WERI-Rb-1 (cell line): ENCODE measurements around the gene PSMB2.

Experiments
- DNase-seq: peaks from one replicate; pipeline ENCODE4 v3.0.0-alpha.2; 2020
- H3K27ac ChIP-seq: fragments of 250-450 bp; sonication (Bioruptor Pico); 2 replicates; pipeline ENCODE4 v1.5.1; 2020; ENCODE audit warnings: mild to moderate bottlenecking, moderate library complexity
- H3K27me3 ChIP-seq: fragments of 250-450 bp; sonication (Bioruptor Pico); 2 replicates; pipeline ENCODE4 v1.5.1; 2021; ENCODE audit warnings: mild to moderate bottlenecking, low read depth, moderate library complexity; ENCODE audit not compliant: insufficient read depth, severe bottlenecking
- H3K36me3 ChIP-seq: fragments of 250-450 bp; sonication (Bioruptor Pico); 2 replicates; pipeline ENCODE4 v1.5.1; 2020; ENCODE audit warnings: mild to moderate bottlenecking, moderate library complexity
- H3K4me3 ChIP-seq: 2 replicates; pipeline ENCODE4 v1.5.1; 2011; ENCODE audit warnings: low read depth, mild to moderate bottlenecking, control low read depth, low read length
- H3K9me3 ChIP-seq: fragments of 250-450 bp; sonication (Bioruptor Pico); 2 replicates; pipeline ENCODE4 v1.5.1; 2021; ENCODE audit warnings: mild to moderate bottlenecking, moderate library complexity; ENCODE audit not compliant: severe bottlenecking
- TF ChIP-seq, protein P1 (sequence below): IDR thresholded peaks from 2 replicates; pipeline ENCODE4 v1.5.1; 2011; ENCODE audit warnings: low read depth, mild to moderate bottlenecking, control low read depth, inconsistent platforms, low read length

The PSMB2 gene

DNA sequence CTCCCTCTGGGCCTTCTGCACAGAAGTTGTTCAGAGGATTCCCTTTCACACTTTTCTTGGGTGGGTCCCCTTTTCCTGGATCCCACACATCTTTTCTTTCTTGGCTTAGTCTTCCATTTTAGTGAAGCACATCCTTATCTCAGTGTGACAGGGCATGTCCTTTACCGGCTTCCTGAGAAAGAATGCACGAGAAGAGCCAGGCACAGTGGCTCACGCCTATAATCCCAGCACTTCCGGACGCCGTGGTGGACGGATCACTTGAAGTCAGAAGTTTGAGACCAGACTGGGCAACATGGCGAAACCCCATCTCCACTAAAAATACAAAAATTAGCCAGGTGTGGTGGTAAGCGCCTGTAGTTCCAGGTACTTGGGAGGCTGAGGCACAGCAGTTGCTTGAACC lies 22.1 kb upstream of the PSMB2 start:
- H3K36me3 ChIP-seq = no peaks in the 10 kb centered on the region
- H3K27me3 ChIP-seq = no peaks in the 10 kb centered on the region
- no peak overlapping the region for H3K4me3 ChIP-seq
- TF ChIP-seq, protein P1, sequence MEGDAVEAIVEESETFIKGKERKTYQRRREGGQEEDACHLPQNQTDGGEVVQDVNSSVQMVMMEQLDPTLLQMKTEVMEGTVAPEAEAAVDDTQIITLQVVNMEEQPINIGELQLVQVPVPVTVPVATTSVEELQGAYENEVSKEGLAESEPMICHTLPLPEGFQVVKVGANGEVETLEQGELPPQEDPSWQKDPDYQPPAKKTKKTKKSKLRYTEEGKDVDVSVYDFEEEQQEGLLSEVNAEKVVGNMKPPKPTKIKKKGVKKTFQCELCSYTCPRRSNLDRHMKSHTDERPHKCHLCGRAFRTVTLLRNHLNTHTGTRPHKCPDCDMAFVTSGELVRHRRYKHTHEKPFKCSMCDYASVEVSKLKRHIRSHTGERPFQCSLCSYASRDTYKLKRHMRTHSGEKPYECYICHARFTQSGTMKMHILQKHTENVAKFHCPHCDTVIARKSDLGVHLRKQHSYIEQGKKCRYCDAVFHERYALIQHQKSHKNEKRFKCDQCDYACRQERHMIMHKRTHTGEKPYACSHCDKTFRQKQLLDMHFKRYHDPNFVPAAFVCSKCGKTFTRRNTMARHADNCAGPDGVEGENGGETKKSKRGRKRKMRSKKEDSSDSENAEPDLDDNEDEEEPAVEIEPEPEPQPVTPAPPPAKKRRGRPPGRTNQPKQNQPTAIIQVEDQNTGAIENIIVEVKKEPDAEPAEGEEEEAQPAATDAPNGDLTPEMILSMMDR = no peak
- H3K27ac ChIP-seq = no peak overlapping the region
- DNase-seq = no peak
- no peaks in the 10 kb centered on the region for H3K9me3 ChIP-seq

DNA sequence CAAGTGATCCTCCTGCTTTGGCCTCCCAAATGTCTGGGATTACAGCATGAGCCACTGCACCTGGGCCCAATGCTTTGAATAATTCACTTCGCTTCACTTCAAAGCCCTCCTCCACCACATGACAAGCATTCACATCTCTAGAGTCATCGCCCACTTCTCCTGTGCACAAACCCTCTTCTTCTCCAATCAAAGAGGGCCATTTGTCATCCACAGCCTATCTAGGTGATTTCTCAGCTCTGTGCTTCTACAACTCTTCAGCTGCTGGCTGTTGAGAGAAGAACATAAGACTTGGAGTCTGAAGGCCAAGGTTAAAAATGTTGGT lies 20.1 kb upstream of the PSMB2 start:
- Histone ChIP-seq H3K36me3 (no peaks in the 10 kb centered on the region), H3K27me3 (no peaks in the 10 kb centered on the region), H3K4me3 (no peak overlapping the region), H3K27ac (no peak overlapping the region), H3K9me3 (no peaks in the 10 kb centered on the region)
- no peak for DNase-seq
- TF ChIP-seq, protein P1 = no peak

DNA sequence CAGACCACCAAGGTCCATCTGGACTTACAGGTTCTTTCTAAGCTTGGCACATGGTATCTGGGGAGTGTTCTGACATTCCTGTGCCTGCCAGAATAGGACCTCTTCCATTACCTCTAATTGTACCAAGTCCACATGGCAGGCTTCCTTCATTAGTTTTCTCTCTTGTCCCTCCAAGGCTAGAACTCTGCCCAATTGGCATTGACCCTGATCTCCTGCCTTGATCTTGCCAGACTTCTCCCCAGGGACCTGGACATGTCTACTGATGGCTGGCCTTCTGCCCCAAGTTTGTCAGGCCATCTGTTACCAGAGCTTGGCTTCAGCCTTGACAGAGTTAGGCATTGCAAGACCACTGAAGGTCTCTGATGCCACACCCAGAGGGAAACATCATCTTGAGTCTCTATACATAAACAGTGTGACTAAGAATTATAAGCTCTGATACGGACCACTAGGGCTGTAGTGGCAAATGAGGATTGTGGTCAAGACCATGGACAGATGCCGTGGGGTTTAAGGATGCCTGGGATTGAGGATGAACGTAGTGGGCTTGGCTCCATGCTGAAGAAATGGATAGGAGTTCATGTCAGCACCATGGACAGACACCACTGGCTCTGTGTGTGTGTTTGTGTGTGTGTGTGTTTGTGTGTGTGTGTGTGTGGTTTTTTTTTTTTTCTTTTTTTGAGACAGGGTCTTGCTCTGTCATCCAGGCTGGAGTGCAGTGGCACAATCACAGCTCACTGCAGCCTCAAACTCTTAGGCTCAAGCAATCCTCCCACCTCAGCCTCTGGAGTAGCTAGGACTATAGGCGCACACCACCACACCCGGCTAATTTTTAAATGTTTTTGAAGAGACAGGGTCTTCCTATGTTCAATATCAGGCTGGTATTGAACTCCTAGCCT lies 19.5 kb upstream of the PSMB2 start:
- TF ChIP-seq, protein P1 = no peak
- H3K27me3 ChIP-seq = no peaks in the 10 kb centered on the region
- no peaks in the 10 kb centered on the region for H3K36me3 ChIP-seq
- H3K27ac ChIP-seq = no peak overlapping the region
- H3K4me3 ChIP-seq = no peak overlapping the region
- DNase-seq = no peak
- no peaks in the 10 kb centered on the region for H3K9me3 ChIP-seq

DNA sequence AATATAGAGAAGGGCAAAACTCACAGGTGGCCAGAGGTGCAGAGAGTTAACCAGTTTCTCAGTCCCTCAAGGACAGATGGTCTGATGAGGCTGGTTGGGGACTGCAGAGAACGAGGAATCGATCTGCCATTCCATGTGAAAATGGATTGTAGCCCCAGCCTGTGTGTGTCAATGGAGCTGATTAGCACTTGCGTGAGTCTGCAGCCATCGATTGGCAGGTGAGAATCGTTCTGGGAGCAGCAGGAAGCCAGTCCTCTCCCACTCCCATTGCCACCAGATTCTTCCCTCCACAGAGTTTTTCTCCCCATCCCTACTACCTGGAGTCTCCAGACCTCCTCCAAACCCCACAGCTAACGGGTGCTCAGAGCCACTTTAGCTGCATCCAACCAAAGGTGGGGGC lies 18.3 kb upstream of the PSMB2 start:
- H3K4me3 ChIP-seq = no peak overlapping the region
- no peaks in the 10 kb centered on the region for H3K36me3 ChIP-seq
- H3K27me3 ChIP-seq = no peaks in the 10 kb centered on the region
- no peak for DNase-seq
- no peaks in the 10 kb centered on the region for H3K9me3 ChIP-seq
- TF ChIP-seq, protein P1 = no peak
- H3K27ac ChIP-seq = no peak overlapping the region

DNA sequence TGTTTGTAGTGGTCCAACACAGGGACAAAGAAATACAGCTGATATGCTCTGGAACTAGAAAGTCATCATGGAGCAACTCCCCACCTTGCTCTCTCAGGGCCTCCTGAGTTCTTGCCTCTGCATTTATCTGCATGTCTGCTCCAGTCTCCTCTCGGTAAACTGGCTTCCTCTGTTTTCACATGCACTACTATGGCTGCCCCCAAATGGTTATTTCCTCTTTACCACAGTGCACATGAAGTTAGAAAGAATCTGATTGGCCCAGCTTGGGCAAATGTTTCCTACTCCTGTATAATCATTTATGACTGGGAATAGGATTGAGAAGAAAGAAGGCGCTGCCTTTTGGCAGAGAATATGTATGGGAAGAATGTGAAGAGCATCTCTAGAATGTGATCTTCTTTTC lies 16.5 kb upstream of the PSMB2 start:
- TF ChIP-seq, protein P1 = no peak
- no peak for DNase-seq
- Histone ChIP-seq H3K36me3 (no peaks in the 10 kb centered on the region), H3K27ac (no peak overlapping the region), H3K9me3 (no peaks in the 10 kb centered on the region), H3K4me3 (no peak overlapping the region), H3K27me3 (no peaks in the 10 kb centered on the region)

DNA sequence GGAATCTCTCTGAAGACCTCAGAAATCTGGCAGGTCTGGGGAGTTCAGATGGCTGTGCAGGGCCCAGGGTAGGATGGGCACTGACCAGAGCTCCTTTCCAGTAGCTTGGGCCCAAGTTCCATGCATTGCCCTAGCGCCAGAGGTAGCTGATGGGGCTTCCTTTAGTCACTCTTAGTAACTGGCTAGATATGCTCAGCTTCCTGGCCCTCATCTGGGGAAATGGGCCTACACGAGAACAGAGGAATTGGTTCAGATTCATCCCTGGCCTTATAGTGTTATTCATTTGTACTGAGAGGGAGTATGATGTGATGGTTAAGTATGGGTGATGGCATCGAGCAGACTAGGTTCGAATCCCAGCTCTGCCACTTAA lies 15.5 kb upstream of the PSMB2 start:
- no peak overlapping the region for H3K4me3 ChIP-seq
- no peaks in the 10 kb centered on the region for H3K27me3 ChIP-seq
- DNase-seq = no peak
- TF ChIP-seq, protein P1 = no peak
- H3K36me3 ChIP-seq = no peaks in the 10 kb centered on the region
- no peaks in the 10 kb centered on the region for H3K9me3 ChIP-seq
- H3K27ac ChIP-seq = no peak overlapping the region
